Left ventricle myocardium inferior (tissue), 1 donor: Measurements from ENCODE around the gene DHRS7B. TPM values are rescaled to one million over a fixed set of nuclear protein-coding genes. Genes with fewer than 3 reads are reported as not detected.

Experiments
- DNase-seq: peaks from one replicate; pipeline ENCODE4 v3.0.0-alpha.2; 2020
- H3K27ac ChIP-seq: fragments of 200-600 bp; replicated peaks from 2 replicates; pipeline ENCODE4 v1.8.0; 2021
- H3K27me3 ChIP-seq: fragments of 200-600 bp; 2 replicates; pipeline ENCODE4 v1.8.0; 2021; ENCODE audit warnings: low read depth
- H3K36me3 ChIP-seq: fragments of 200-600 bp; 2 replicates; pipeline ENCODE4 v1.8.0; 2021
- H3K4me1 ChIP-seq: fragments of 200-600 bp; 2 replicates; pipeline ENCODE4 v1.8.0; 2021
- H3K4me3 ChIP-seq: fragments of 200-600 bp; 2 replicates; pipeline ENCODE4 v1.8.0; 2021; ENCODE audit warnings: mild to moderate bottlenecking, moderate library complexity
- H3K9me3 ChIP-seq: fragments of 200-600 bp; replicated peaks from 2 replicates; pipeline ENCODE4 v1.8.0; 2021
- intact Hi-C: fragments of 100-400 bp; cut with micrococcal nuclease; formaldehyde crosslinking; loops from one replicate; pipeline ENCODE4 v1.11.0; 2022
- total RNA-seq: library from RNA; stranded (reverse); fragmentation: NEBNext Ultra II Directional; extraction: Animal tissue kit (Norgen Biotek cat#: 25700); gene quantifications from one replicate; pipeline ENCODE4 v1.2.1, GENCODE V29; 2021
- TF ChIP-seq, protein P1 (sequence below): fragments of 200-600 bp; IDR thresholded peaks from 2 replicates; pipeline ENCODE4 v1.8.0; 2021; ENCODE audit warnings: antibody characterized with exemption, mild to moderate bottlenecking, borderline replicate concordance
- donor health status: DM: no; HTN: yes; CAD: no; lungs with severe emphysema.

Gene DHRS7B
- total RNA-seq, 1 donor from 2014 or later = 33.4 TPM

DNA sequence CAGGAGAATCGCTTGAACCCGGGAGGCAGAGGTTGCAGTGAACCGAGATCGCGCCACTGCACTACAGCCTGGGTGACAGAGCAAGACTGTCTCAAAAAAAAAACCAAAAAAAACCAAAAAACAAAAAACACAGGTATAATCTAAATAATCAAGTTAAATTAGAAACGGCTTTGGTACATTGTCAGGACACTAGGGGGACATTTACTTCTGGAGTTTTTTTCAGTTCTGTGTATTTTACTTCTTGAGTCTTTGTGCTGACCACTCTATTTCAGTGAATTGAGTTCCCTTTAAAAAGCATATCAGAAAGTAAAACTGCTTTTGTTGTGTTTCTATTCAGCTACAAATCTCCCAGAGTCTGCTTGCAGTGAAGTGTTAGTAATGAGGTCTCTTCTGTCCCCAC is 36.3 kb downstream of the DHRS7B start:
- Histone ChIP-seq H3K27ac (no peak overlapping the region), H3K27me3 (no peaks in the 10 kb centered on the region), H3K36me3 (no peaks in the 10 kb centered on the region), H3K9me3 (no peaks in the 10 kb centered on the region), H3K4me3 (no peak overlapping the region), H3K4me1 (peaks cover 57% of the 10 kb centered on the region)
- intact Hi-C loops = no loop called here
- TF ChIP-seq, protein P1, sequence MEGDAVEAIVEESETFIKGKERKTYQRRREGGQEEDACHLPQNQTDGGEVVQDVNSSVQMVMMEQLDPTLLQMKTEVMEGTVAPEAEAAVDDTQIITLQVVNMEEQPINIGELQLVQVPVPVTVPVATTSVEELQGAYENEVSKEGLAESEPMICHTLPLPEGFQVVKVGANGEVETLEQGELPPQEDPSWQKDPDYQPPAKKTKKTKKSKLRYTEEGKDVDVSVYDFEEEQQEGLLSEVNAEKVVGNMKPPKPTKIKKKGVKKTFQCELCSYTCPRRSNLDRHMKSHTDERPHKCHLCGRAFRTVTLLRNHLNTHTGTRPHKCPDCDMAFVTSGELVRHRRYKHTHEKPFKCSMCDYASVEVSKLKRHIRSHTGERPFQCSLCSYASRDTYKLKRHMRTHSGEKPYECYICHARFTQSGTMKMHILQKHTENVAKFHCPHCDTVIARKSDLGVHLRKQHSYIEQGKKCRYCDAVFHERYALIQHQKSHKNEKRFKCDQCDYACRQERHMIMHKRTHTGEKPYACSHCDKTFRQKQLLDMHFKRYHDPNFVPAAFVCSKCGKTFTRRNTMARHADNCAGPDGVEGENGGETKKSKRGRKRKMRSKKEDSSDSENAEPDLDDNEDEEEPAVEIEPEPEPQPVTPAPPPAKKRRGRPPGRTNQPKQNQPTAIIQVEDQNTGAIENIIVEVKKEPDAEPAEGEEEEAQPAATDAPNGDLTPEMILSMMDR = no peak
- DNase-seq = no peak

DNA sequence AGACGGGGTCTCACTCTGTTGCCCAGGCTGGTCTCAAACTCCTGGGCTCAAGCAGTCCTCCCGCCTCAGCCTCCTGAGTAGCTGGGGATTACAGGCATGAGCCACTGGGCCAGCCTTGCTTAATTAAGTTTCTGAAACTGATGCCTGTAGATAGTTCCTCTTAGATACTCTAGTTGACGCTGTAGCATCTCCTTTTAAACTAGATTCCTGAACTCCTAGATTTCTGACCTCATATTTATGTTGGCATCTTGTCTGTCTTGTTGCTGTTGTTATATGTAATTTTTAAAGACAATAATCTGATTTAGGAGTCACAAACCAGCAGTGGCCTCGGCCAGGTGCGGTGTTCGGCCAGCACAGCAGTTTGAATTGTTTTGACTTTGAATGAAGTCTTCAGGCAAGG is 37.5 kb downstream of the DHRS7B start:
- Histone ChIP-seq H3K36me3 (no peaks in the 10 kb centered on the region), H3K27me3 (no peaks in the 10 kb centered on the region), H3K4me3 (no peak overlapping the region), H3K27ac (no peak overlapping the region), H3K9me3 (no peaks in the 10 kb centered on the region), H3K4me1 (peaks cover 68% of the 10 kb centered on the region)
- TF ChIP-seq, protein P1 = no peak
- intact Hi-C loops = no loop called here
- no peak for DNase-seq

DNA sequence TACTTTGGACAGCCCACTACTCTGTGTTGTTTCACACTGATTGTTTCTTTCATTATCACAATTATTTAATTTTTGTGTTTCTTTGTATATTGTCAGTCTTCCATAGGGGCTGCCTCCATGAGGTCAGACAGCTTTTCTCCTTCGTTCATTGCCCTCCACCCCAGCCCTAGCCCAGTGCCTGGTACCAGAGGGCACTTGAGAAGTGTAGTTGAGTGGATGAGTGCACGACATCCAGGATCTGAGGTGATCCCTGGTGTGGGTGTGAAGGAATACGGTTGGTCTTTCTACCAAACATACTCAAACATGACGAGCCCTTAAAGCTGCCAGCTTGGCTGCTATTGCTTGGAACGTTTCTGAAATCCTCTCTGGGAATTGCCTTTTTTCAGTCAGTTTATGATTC is 37.9 kb downstream of the DHRS7B start:
- DNase-seq = no peak
- Histone ChIP-seq H3K4me1 (peaks cover 72% of the 10 kb centered on the region), H3K27ac (no peak overlapping the region)

DNA sequence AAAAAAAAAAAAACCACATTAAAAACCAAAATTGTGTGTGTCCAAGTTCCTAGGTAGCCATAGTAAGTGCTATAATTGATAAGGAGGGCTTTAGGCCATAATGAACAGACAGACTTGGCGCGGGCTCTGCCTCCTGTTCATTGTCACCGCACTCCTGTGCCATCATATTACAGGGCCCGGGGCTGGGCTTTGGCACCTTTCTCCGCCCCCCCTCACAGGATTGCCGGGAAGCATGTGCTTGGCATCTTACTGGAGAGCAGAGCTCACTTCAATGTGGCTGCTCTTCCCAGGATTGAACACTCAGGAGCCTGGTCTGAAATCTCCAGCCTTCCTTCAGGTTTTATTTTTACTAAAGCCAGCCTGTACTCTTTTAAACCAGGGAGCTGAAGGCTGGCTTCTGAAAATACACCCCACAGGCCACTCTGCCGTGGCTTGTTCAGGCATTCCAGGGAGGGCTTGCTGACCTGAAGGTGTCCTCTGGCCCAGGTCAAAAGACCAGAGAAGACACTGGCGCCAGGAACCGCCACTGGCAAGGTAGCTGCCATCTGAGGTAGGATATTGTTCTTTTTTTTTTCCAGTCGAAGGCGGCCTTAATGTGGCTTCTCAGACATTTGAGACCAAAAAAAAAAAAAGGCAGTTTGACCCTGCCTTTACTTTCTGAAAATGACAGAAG is 39.3 kb downstream of the DHRS7B start:
- TF ChIP-seq, protein P1 = no peak
- H3K27ac ChIP-seq = peak overlapping the region; percentile 91
- H3K27me3 ChIP-seq = no peaks in the 10 kb centered on the region
- no peaks in the 10 kb centered on the region for H3K36me3 ChIP-seq
- H3K9me3 ChIP-seq = no peaks in the 10 kb centered on the region
- peaks cover 81% of the 10 kb centered on the region for H3K4me1 ChIP-seq
- H3K4me3 ChIP-seq = peak overlapping the region; percentile 57
- peak; percentile 80 for DNase-seq
- intact Hi-C loops = no loop called here

More for the DNA sequence above, 37.9 kb downstream of the DHRS7B start:
- Histone ChIP-seq H3K36me3 (no peaks in the 10 kb centered on the region), H3K9me3 (no peaks in the 10 kb centered on the region), H3K4me3 (no peak overlapping the region), H3K27me3 (no peaks in the 10 kb centered on the region)
- intact Hi-C loops = no loop called here
- TF ChIP-seq, protein P1 = no peak

DNA sequence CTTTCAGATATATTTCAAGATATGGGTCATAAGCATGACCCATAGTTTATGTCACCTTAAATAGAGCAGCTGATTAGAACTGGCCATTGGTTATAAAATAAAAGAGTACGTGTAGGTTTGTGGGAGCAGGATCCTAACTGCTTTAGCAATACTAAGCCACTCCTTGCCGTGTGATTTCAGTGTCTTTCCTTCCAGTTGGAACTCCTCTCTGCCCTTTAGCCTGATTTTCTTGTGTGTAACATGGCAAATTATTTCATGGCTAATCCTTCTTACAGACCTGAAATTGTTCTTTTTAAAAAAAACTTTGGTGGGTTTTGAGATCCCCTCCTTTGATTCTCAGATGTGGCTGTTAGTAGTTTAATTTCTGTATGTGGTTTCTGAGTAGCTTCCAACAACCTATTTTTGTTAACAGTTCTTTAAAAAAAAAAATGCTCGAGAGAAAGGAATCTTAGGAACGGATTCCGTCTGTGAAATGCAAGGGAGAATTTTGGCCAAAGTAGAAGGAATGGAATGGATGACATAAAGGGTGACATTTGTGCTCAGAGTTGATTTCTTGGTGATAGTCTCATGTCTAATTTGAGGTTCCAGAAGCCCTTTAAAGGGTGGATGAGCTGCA is 39.9 kb downstream of the DHRS7B start:
- peaks cover 81% of the 10 kb centered on the region for H3K4me1 ChIP-seq
- H3K27me3 ChIP-seq = no peaks in the 10 kb centered on the region
- DNase-seq = no peak
- H3K27ac ChIP-seq = peak overlapping the region; percentile 91
- H3K36me3 ChIP-seq = peaks cover under 1% of the 10 kb centered on the region
- H3K9me3 ChIP-seq = no peaks in the 10 kb centered on the region
- intact Hi-C loops = no loop called here
- peak overlapping the region; percentile 57 for H3K4me3 ChIP-seq
- TF ChIP-seq, protein P1 = no peak
